ENCODE results near the gene KIAA0825.
"Not testable (repeated sequence)": the region's sequence is repeated elsewhere in the genome, so short reads cannot be mapped to it uniquely, and the experiment has no call there.

The KIAA0825 gene

DNA sequence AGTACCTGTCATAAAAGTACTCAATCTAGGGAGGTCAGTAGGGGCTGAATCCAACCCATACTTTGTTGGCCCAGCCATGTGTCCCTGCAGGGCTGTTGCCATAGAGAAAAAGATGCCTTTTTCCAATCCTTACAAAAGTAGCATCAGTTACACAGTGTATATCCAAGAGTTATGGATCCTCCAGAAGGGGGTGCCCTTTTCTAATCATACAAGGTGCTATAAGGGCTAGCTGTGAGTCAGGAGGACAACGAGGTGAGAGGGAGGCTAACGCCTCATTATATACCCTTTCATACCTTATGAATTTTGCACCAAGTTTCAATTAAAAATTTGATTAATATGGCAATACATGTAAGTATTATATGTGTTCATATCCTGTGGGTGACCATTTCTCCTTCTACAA lies 4.8 kb downstream of the KIAA0825 start:
- no peak overlapping the region for H3K4me3 ChIP-seq (ENCODE audit: low read length)
- DNase-seq (ENCODE audit: low read depth, low spot score): no peak

DNA sequence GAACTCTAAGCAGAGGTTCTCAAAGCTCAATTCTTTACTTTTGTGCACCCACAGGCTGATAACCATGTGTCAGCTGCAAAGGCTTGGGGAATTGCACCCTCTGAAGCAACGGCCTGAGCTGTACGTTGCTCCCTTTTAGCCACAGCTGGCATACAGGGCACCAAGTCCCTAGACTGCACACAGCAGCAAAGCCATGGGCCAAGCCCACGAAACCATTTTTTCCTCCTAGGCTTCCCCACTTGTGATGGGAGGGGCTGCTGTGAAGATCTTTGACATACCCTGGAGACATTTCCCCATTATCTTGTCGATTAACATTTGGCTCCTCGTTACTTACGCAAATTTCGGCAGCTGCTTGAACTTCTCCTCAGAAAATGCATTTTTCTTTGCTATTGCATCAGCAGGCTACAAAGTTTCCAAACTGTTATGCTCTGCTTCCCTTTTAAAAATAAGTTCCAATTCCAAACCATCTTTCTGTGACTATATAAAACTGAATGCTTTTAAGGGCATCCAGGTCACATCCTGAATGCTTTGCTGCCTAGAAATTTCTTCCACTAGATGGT lies 23.0 kb downstream of the KIAA0825 start:
- no peak for DNase-seq (ENCODE audit: low read depth, low spot score)

GRCh38 chr5:94577466-94578245 lies 40.7 kb downstream of the KIAA0825 start:
- H3K4me3 ChIP-seq (ENCODE audit: low read length): no peak overlapping the region
- DNase-seq (ENCODE audit: low read depth, low spot score): peak; percentile 79

More for the DNA sequence above, 23.0 kb downstream of the KIAA0825 start:
- no peak overlapping the region for H3K4me3 ChIP-seq (ENCODE audit: low read length)

- H3K4me3 ChIP-seq (ENCODE audit: low read length): no peak overlapping the region
- no peak for DNase-seq (ENCODE audit: low read depth, low spot score)
These were observed 43.2 kb downstream of the KIAA0825 start for GRCh38 chr5:94575196-94575595.

DNA sequence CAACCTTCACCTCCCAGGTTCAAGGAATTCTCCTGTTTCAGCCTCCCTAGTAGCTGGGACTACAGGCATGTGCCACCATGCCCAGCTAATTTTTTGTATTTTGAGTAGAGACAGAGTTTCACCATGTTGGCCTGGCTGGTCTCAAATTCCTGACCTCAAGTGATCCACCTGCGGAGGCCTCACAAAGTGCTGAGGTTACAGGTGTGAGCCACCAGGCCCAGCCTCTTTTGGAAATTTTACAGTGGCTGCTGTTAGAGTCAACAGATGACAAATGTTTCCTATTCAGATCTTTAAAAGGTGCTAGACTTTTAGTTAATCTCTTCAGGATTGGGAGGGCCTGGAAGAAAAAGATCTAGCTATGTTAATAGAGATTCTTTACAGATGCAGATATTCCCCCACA lies 45.1 kb downstream of the KIAA0825 start:
- DNase-seq (ENCODE audit: low read depth, low spot score); H3K4me3 ChIP-seq (ENCODE audit: low read length): not testable (repeated sequence)

- no peak overlapping the region for H3K4me3 ChIP-seq (ENCODE audit: low read length)
- DNase-seq (ENCODE audit: low read depth, low spot score): no peak
These were observed 47.0 kb downstream of the KIAA0825 start for GRCh38 chr5:94571415-94571814.

- no peak overlapping the region for H3K4me3 ChIP-seq (ENCODE audit: low read length)
- DNase-seq (ENCODE audit: low read depth, low spot score): no peak
These were observed 53.6 kb downstream of the KIAA0825 start for GRCh38 chr5:94564812-94565211.

- no peak for DNase-seq (ENCODE audit: low read depth, low spot score)
- H3K4me3 ChIP-seq (ENCODE audit: low read length): no peak overlapping the region
These were observed 56.0 kb downstream of the KIAA0825 start for GRCh38 chr5:94562327-94562971.

DNA sequence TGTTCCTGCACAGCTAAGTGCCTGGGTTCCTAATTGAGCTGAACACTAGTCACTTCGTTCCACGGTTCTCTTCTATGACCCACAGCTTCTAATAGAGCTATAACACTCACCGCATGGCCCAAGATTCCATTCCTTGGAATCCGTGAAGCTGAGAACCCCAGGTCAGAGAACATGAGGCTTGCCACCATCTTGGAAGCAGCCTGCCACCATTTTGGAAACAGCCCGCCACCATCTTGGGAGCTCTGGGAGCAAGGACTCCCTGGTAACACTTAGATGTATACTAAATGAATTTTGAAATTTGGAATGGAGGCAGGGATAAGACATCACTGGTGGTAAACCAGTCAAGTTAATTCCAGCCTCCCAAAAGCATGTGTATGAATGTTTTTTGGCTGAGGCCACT lies 60.4 kb downstream of the KIAA0825 start:
- no peak for DNase-seq (ENCODE audit: low read depth, low spot score)
- H3K4me3 ChIP-seq (ENCODE audit: low read length): no peak overlapping the region

GRCh38 chr5:94551858-94552257 lies 66.5 kb downstream of the KIAA0825 start:
- DNase-seq (ENCODE audit: low read depth, low spot score): no peak
- H3K4me3 ChIP-seq (ENCODE audit: low read length): no peak overlapping the region

DNA sequence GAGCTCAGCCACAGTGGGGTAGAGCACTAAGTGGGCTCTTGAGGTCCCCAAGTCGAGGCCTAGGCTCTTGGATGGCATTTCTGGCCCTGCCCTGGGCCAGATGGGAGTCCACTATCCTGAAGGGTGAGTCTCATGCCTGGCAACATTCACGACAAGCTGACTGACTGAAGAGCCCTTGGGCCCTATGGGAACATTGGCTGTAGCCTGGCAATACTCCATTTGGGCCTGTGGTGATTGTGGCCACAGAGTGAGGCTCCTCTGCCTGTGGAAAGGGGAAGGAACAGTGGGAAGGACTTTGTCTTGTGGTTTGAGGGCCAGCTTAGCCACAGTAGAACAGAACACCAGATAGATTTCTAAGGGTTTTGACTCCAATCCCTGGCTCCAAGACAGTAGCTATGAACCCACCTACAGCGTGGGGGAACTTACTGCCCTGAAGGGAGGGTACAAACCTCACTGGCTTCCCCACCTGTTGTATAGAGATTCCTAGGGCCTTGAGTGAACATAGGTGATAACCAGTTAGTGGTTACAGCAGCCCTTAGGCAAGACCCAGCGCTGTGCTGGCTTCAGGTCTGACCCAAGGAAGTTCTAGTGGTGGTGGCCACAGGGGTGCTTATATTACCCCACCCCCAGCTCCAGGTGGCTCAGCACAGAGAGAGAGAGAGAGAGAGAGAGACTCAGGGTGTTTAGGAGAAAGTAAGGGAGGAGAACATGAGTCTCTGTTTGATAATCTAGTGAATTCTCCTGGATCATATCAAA lies 72.4 kb downstream of the KIAA0825 start:
- no peak overlapping the region for H3K4me3 ChIP-seq (ENCODE audit: low read length)
- DNase-seq (ENCODE audit: low read depth, low spot score): no peak

DNA sequence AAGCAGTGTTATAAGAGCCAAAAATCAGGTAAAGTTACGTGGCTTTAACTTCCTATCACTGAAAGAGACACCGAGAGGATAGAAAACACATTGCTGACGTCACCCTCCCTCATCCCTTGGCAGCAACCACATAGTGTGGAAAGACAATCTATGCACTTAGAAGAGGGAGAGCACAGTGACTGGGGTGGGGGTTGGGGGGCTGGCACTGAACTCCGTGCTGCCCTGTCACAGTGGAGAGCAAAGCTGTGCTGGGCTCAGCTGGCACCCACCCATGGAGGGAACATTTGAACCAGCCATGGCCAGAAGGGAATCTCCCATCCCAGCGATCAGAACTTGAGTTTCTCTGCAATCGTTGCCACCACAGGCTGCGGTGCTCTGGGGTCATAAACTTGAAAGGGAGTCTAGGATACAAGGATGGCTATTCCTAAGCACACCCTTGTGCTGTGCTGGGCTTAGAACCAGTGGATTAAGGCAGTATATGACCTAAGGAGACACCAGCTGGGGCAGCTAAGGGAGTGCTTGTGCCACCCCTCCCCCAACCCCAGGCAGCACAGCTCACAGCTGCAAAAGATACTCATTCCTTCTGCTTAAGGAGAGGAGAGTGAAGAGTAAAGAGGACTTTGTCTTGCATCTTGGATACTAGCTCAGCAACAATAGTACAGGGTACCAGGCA lies 73.4 kb downstream of the KIAA0825 start:
- no peak overlapping the region for H3K4me3 ChIP-seq (ENCODE audit: low read length)
- DNase-seq (ENCODE audit: low read depth, low spot score): no peak

- H3K4me3 ChIP-seq (ENCODE audit: low read length): no peak overlapping the region
- DNase-seq (ENCODE audit: low read depth, low spot score): no peak
These were observed 74.3 kb downstream of the KIAA0825 start for GRCh38 chr5:94544031-94544650.

- no peak overlapping the region for H3K4me3 ChIP-seq (ENCODE audit: low read length)
- DNase-seq (ENCODE audit: low read depth, low spot score): peak; percentile 6
These were observed 77.4 kb downstream of the KIAA0825 start for GRCh38 chr5:94540856-94541494.

GRCh38 chr5:94538260-94538659 lies 80.1 kb downstream of the KIAA0825 start:
- no peak for DNase-seq (ENCODE audit: low read depth, low spot score)
- H3K4me3 ChIP-seq (ENCODE audit: low read length): no peak overlapping the region

DNA sequence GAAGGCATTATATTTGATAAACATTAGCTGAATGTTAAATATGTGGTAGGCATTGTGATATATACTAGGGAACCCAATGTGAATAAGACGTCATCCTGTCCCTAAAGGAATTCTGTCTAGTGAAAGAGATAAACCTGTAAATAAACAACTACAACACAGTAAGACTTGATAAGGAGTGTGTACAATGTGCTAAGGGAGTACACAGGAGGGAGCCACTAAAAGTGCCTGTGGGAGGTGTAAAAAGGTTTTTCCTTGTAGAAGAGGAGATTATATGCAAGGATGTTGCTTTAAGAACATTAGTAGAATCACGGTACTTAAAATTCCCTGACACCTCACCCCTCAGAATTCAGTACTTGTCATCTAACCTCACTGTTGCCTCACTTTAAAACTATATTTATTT lies 91.7 kb downstream of the KIAA0825 start:
- H3K4me3 ChIP-seq (ENCODE audit: low read length): no peak overlapping the region
- no peak for DNase-seq (ENCODE audit: low read depth, low spot score)

DNA sequence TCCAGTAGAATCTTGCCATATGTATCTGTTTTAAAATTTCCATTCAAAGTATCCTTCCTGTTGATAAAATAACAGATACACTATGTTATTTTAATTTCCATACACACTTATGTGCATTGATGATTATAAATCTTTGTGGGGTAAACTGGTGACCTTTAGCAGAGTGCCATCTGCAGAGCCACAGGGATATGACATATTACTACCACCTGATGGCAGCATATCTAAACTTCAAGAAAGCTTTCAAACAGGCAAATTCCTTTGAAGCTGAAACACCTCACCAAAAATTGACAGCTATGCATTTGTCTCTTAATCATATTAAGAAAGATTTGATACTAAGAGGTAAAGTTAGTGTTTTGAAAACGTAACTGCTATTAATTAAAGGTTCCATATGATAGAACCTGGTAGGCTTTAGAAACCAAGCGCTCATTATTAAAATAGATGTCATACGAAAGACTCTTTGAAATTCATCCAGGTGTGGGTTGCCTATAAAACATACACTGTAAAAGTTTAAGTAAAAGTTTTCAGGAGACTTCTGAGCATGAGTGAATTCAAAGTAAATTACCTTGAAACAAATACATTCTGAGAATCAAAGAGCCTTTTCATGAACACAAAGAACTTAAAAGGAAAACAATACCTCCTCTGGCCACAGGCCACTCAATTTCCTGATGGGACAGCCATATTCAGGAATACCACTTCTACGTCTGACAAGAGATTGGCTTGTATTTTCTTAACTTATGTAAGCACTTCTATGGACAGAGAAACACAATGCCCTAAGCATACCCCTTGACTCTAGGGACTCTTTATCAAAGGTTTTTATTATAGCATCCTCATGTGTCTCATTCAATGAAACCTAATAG lies 93.3 kb downstream of the KIAA0825 start:
- H3K4me3 ChIP-seq (ENCODE audit: low read length): no peak overlapping the region
- DNase-seq (ENCODE audit: low read depth, low spot score): peak; percentile 63

GRCh38 chr5:94523018-94523417 lies 95.4 kb downstream of the KIAA0825 start:
- no peak for DNase-seq (ENCODE audit: low read depth, low spot score)
- no peak overlapping the region for H3K4me3 ChIP-seq (ENCODE audit: low read length)

Measured in Jurkat, Clone E6-1 (cell line).